ENCODE results near the gene TTC21B.

- TF ChIP-seq CTCF (IDR thresholded peaks at IDR 0.05; ENCODE audit: control extremely low read depth in 1 of 3, insufficient read depth in 1 of 3, low read depth in 1 of 3, low read length in 3 of 3) (no peak), POLR2AphosphoS5 (IDR thresholded peaks at IDR 0.05; ENCODE audit: low read depth, low read length) (no peak)
Measured at GRCh38 chr2:165953306-165953654, 296 bp downstream of the TTC21B start.
